Thoracic aorta (tissue), 2 donors: Measurements from ENCODE around the gene CNOT8. TPM values are rescaled to one million over a fixed set of nuclear protein-coding genes. Genes with fewer than 3 reads are reported as not detected.

Experiments used
- ATAC-seq: fragments of 150-250 bp; one replicate; pipeline ENCODE4 v1.8.0; 2017; ENCODE audit warnings: low read depth; ENCODE audit not compliant: insufficient number of reproducible peaks, low FRiP score
- DNase-seq: peaks from one replicate; pipeline ENCODE4 v3.0.0-alpha.2; 2020; ENCODE audit warnings: low spot score
- H3K27ac ChIP-seq, 2 donors: fragments of 200-600 bp; sonication (generic); 1 replicate in 1 of 2; 2 replicates in 1 of 2; pipeline ENCODE4 v1.5.1; 2016; ENCODE audit warnings: mild to moderate bottlenecking in 2 of 2, moderate library complexity in 2 of 2
- H3K27me3 ChIP-seq: fragments of 200-600 bp; sonication (generic); replicated peaks from 2 replicates; pipeline ENCODE4 v1.6.0; 2016; ENCODE audit warnings: mild to moderate bottlenecking; ENCODE audit not compliant: insufficient read depth
- H3K36me3 ChIP-seq: fragments of 200-600 bp; sonication (generic); one replicate; pipeline ENCODE4 v1.5.1; 2016
- H3K4me1 ChIP-seq, 2 donors: fragments of 200-600 bp; sonication (generic); 1 replicate in 1 of 2; 2 replicates in 1 of 2; pipeline versions ENCODE4 v1.5.1 to v1.6.0; 2016; ENCODE audit warnings: low read depth in 2 of 2, mild to moderate bottlenecking in 1 of 2; ENCODE audit not compliant: control insufficient read depth in 1 of 2
- H3K4me3 ChIP-seq: fragments of 200-600 bp; sonication (generic); 2 replicates; pipeline ENCODE4 v1.5.1; 2016; ENCODE audit warnings: mild to moderate bottlenecking
- H3K9me3 ChIP-seq: fragments of 200-600 bp; sonication (generic); 2 replicates; pipeline ENCODE4 v1.5.1; 2016
- total RNA-seq, 2 donors: library from RNA; depleted of rRNA; stranded (reverse); fragments of >200 nt; gene quantifications; one replicate each; pipeline versions ENCODE4 v1.1.0 to v1.2.3, GENCODE V29; 2016
- TF ChIP-seq, protein P1 (sequence below): fragments of 200-600 bp; sonication (generic); IDR thresholded peaks from one replicate; pipeline ENCODE4 v1.5.1; 2019; ENCODE audit warnings: antibody characterized with exemption

The CNOT8 gene
- total RNA-seq, 2 donors from 2014 or later, result 75.5 to 90.9 TPM

DNA sequence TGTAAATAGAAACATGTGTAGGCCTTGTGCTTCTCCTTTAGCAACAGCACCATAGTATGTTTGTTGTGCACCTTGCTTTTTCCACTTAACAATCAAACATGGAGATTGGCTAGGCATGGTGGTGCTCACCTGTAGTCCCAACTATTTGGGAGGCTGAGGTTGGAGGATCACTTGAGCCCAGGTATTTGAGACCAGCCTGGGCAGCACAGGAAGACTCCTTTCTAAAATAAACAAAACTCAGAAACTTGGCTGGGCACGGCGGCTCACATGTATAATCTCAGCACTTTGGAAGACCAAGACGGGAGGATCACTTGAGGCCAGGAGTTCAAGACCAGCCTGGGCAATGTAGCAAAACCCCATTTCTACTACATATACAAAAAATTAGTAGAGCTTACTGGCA, 7.1 kb upstream of the CNOT8 start:
- peaks cover 12 to 36% of the 10 kb centered on the region in 2 donors for H3K4me1 ChIP-seq
- H3K27me3 ChIP-seq, result no peaks in the 10 kb centered on the region
- H3K36me3 ChIP-seq, result no peaks in the 10 kb centered on the region
- TF ChIP-seq, protein P1, sequence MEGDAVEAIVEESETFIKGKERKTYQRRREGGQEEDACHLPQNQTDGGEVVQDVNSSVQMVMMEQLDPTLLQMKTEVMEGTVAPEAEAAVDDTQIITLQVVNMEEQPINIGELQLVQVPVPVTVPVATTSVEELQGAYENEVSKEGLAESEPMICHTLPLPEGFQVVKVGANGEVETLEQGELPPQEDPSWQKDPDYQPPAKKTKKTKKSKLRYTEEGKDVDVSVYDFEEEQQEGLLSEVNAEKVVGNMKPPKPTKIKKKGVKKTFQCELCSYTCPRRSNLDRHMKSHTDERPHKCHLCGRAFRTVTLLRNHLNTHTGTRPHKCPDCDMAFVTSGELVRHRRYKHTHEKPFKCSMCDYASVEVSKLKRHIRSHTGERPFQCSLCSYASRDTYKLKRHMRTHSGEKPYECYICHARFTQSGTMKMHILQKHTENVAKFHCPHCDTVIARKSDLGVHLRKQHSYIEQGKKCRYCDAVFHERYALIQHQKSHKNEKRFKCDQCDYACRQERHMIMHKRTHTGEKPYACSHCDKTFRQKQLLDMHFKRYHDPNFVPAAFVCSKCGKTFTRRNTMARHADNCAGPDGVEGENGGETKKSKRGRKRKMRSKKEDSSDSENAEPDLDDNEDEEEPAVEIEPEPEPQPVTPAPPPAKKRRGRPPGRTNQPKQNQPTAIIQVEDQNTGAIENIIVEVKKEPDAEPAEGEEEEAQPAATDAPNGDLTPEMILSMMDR, result no peak
- no peaks in the 10 kb centered on the region for H3K9me3 ChIP-seq
- H3K4me3 ChIP-seq, result no peak overlapping the region
- DNase-seq, result no peak
- peak overlapping the region; percentile 73 to 78 for H3K27ac ChIP-seq
- ATAC-seq, result no peak

DNA sequence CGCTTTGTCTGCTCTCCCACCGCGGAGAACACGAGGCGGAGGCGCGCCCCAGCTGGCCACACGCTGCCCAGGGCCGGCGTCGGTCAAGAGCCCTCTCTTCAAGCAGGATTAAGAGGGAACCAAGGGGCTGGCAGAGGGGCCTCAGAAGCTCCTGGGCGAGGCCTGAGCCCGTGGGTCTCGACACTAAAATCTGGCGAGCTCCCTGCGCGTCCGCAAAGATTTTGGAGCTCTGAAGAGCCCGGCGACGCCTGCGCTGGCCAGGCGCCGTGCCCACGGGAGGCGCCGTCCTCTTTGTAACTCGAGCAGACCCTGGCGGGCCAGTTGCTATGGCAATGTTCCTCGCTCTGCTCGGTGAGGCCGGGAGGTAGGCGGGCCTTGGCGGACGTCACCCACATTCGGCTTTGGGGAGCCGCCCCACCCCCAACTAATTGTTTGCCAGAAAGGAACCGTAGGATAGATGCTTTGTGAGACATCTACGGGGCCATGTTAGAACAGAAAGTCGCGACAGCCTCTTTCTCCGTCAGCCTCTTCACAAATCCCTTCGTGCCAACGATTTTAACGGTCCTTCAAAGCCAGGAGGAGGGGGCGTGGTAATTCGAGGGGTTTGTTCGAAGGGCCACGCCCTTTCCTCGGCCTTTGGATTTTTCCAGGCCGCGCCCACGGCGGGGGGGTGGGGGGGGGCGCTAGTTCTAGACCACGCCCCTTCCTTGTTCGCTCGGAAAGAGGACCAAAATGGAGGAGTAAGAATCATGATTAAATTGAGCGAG, 714 bp upstream of the CNOT8 start:
- Histone ChIP-seq H3K4me1 (peaks cover 33 to 35% of the 10 kb centered on the region in 2 donors), H3K9me3 (no peaks in the 10 kb centered on the region), H3K27me3 (no peaks in the 10 kb centered on the region), H3K4me3 (peak overlapping the region; percentile 89), H3K36me3 (no peaks in the 10 kb centered on the region), H3K27ac (peak overlapping the region; percentile 86 to 96)
- TF ChIP-seq, protein P1, result no peak
- ATAC-seq (peak; percentile 86), DNase-seq (peak; percentile 93)

DNA sequence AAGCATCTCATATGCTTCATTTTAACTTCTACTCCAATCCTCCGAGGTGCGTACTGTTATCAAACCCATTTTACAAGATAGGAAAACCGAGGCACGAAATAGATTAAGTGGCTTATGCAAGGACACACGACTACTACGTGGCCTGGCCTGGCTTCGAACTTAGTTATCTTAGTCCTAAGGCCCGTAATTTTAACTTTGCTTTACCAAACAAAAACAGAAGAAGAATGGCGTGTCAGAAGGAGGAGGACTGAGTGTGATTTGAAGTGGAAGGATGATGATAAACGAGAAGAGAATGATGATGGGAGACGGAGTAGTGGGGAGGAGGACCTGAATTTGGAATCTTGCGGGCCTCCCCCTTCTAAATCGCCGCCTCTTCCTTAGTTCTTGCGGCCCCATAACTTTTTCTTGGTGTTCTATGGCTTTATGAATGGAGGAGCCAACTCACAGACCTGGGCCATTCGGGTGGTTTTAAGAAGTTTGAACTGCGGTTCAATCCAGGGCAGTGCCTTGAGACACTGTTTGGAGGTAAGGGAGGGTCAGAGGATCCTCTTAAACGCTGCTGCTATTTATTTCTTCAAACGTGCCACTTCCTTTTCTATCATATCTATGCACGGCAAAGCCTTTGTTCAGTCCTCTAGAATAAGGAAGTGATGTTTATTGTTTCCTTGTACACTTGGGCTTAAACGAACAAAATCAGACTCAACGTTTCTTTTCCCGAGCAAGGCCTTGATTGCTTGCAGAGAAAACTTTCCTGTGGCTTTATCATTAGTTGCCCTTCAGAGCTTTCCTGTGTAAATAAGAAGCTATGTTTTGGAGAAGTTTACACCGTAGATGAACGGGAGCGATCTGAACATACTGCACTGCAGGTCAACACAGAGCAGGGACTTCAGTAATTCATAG, 795 bp downstream of the CNOT8 start:
- Histone ChIP-seq H3K9me3 (no peaks in the 10 kb centered on the region), H3K36me3 (peaks cover 6% of the 10 kb centered on the region), H3K27me3 (no peaks in the 10 kb centered on the region), H3K4me3 (peak overlapping the region; percentile 89), H3K27ac (peak overlapping the region; percentile 86 to 96), H3K4me1 (peaks cover 36 to 47% of the 10 kb centered on the region in 2 donors)
- DNase-seq (no peak), ATAC-seq (no peak)
- TF ChIP-seq, protein P1, result no peak

DNA sequence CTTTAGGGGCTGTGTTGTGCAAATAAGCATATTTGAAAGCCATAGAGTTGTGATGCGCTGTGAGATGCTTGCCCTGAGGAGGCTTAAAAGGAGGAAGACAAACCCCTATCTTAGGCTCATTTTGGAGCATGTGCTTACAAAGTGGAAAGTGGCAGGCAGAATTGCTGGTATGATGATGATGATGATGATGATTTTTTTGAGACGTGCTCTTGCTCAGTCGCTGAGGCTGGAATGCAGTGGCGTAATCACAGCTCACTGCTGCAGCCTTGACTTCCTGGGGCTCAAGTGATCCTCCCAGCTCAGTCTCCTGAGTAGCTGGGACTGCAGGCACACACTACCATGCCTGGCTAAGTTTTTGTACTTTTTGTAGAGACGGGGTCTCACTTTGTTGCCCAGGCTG, 1.7 kb downstream of the CNOT8 start:
- H3K4me3 ChIP-seq, result peak overlapping the region; percentile 89
- ATAC-seq (no peak), DNase-seq (no peak)
- peaks cover 36 to 47% of the 10 kb centered on the region in 2 donors for H3K4me1 ChIP-seq
- H3K36me3 ChIP-seq, result peaks cover 6% of the 10 kb centered on the region
- H3K27me3 ChIP-seq, result no peaks in the 10 kb centered on the region
- H3K27ac ChIP-seq, result peak overlapping the region; percentile 86 to 96
- H3K9me3 ChIP-seq, result no peaks in the 10 kb centered on the region
- TF ChIP-seq, protein P1, result no peak

DNA sequence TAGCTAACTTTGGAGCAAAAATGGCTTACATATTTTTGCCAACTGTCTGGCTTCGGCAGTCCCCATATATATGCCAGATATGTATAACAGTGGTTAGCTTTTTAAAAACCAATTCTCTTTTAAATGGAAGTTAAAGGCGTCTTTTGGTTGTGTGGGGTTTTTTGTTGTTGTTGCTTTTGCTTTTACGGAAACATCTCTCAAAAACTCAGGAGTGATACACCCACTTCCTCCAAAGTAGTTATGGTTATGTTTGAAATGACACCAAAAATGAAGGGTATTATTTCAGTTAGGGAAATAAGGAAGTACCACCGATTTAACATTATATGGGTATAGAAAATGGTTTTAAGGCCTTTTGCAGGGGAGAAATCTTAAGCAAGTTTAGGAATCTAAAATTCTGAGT, 2.3 kb downstream of the CNOT8 start:
- peaks cover 6% of the 10 kb centered on the region for H3K36me3 ChIP-seq
- ATAC-seq (no peak), DNase-seq (no peak)
- peaks cover 36 to 47% of the 10 kb centered on the region in 2 donors for H3K4me1 ChIP-seq
- H3K27me3 ChIP-seq, result no peaks in the 10 kb centered on the region
- H3K9me3 ChIP-seq, result no peaks in the 10 kb centered on the region
- peak overlapping the region in 1 of 2 donors; percentile 86 for H3K27ac ChIP-seq
- H3K4me3 ChIP-seq, result peak overlapping the region; percentile 89
- TF ChIP-seq, protein P1, result no peak
